ENCODE results near the gene TEX44.

DNA sequence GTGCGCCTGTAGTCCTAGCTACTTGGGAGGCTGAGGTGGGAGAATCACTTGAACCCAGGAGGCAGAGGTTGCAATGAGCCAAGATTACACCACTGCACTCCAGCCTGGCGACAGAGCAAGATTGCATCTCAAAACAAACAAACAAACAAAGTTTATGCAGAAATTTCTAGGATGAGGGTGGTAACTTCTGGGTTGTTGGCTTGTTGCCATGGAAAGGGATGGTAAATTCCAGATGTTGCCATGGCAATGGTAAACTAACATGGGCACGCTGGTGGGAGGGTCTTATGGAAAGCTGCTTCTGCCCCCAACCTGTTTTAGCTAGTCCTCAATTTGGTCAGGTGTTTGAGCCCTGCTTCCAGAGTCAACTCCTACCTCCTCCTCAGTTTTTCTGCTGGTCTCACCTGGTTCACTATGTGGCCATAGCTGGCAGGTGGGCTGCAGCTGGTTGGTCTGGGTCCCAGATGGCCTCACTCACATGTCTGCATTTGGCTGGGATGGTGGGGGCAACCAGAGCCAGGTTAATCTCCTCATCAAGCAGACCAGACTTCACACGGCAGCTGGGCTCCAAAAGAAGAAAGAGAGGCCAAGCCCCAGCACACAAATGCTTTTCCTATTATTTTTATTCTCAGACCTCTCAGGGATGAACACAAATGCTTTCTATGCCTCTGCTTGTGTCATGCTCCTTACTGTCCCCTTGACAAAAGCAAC, 26.6 kb upstream of the TEX44 start:
- no peak for TF ChIP-seq ZBTB48 (tag by site-specific recombination; IDR thresholded peaks at IDR 0.05)
- TF ChIP-seq, protein P1, sequence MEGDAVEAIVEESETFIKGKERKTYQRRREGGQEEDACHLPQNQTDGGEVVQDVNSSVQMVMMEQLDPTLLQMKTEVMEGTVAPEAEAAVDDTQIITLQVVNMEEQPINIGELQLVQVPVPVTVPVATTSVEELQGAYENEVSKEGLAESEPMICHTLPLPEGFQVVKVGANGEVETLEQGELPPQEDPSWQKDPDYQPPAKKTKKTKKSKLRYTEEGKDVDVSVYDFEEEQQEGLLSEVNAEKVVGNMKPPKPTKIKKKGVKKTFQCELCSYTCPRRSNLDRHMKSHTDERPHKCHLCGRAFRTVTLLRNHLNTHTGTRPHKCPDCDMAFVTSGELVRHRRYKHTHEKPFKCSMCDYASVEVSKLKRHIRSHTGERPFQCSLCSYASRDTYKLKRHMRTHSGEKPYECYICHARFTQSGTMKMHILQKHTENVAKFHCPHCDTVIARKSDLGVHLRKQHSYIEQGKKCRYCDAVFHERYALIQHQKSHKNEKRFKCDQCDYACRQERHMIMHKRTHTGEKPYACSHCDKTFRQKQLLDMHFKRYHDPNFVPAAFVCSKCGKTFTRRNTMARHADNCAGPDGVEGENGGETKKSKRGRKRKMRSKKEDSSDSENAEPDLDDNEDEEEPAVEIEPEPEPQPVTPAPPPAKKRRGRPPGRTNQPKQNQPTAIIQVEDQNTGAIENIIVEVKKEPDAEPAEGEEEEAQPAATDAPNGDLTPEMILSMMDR (tag by site-specific recombination; IDR thresholded peaks at IDR 0.05), result no peak
- no peak for TF ChIP-seq ELK4 (IDR thresholded peaks at IDR 0.05; ENCODE audit: borderline replicate concordance, low read depth, low read length)
